BE2C (cell line): ENCODE data around the gene GOSR2.

Experiments
- DNase-seq: peaks from one replicate; pipeline ENCODE4 v3.0.0-alpha.2; 2020
- H3K27me3 ChIP-seq: fragments of 250-450 bp; sonication (Bioruptor Pico); 2 replicates; pipeline ENCODE4 v1.5.1; 2020; ENCODE audit warnings: mild to moderate bottlenecking
- H3K36me3 ChIP-seq: fragments of 250-450 bp; sonication (Bioruptor Pico); 2 replicates; pipeline ENCODE4 v1.5.1; 2020; ENCODE audit warnings: mild to moderate bottlenecking
- H3K4me1 ChIP-seq: fragments of 250-450 bp; sonication (Bioruptor Pico); 2 replicates; pipeline ENCODE4 v1.5.1; 2020
- H3K4me3 ChIP-seq: 2 replicates; pipeline ENCODE4 v1.5.1; 2011; ENCODE audit warnings: low read depth, low read length
- H3K9me3 ChIP-seq: fragments of 250-450 bp; sonication (Bioruptor Pico); 2 replicates; pipeline ENCODE4 v1.5.1; 2020
- TF ChIP-seq, protein P1 (sequence below): IDR thresholded peaks from 2 replicates; pipeline ENCODE4 v1.5.1; 2012; ENCODE audit warnings: mild to moderate bottlenecking, low read depth, low read length

Gene GOSR2

DNA sequence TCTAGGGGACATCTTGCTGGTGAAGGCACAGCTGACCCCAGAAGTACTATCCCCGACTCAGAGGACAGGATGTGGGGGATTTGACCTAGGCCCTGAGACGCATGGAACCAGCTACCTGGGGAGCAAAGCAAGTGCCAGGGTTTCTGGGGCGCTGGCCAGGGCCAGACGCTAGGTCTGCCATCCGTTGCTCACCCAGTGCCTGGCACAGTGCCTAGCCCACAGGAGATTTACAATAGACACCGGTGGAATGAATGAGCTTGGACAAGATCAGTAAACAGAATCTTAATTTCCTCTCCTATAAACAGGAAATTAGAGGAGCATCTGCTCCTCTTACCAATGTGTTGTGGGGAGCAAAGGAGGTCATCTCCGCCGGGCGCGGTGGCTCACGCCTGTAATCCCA is 51.1 kb downstream of the GOSR2 start:
- Histone ChIP-seq H3K4me3 (no peak overlapping the region), H3K27me3 (peaks cover 13% of the 10 kb centered on the region)
- no peak for DNase-seq

DNA sequence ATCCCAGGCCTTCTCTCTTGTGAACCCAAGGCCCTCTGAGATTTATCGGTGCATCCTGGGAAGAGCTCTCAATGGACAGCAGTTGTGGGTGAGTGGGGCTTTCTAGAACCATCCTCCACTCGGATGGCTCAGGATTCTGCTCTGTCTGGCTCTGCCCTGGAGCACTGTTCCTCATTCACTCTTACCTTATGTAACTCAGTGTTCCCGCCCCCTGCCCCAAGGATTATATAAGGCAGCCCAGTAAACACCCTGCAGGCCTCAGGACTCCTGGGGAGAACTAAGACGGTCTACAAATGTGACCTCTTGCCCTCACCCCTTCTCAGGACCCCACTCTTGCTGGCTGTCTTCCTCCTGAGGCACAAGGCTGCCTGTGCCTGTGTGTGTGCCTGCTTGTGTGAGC is 52.3 kb downstream of the GOSR2 start:
- Histone ChIP-seq H3K4me3 (no peak overlapping the region), H3K36me3 (no peaks in the 10 kb centered on the region), H3K4me1 (peaks cover 3% of the 10 kb centered on the region; the same call in 1 of the 2 replicates), H3K9me3 (no peaks in the 10 kb centered on the region), H3K27me3 (peaks cover 20% of the 10 kb centered on the region)
- DNase-seq, result no peak
- TF ChIP-seq, protein P1, sequence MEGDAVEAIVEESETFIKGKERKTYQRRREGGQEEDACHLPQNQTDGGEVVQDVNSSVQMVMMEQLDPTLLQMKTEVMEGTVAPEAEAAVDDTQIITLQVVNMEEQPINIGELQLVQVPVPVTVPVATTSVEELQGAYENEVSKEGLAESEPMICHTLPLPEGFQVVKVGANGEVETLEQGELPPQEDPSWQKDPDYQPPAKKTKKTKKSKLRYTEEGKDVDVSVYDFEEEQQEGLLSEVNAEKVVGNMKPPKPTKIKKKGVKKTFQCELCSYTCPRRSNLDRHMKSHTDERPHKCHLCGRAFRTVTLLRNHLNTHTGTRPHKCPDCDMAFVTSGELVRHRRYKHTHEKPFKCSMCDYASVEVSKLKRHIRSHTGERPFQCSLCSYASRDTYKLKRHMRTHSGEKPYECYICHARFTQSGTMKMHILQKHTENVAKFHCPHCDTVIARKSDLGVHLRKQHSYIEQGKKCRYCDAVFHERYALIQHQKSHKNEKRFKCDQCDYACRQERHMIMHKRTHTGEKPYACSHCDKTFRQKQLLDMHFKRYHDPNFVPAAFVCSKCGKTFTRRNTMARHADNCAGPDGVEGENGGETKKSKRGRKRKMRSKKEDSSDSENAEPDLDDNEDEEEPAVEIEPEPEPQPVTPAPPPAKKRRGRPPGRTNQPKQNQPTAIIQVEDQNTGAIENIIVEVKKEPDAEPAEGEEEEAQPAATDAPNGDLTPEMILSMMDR, result no peak

More for the DNA sequence above, 51.1 kb downstream of the GOSR2 start:
- Histone ChIP-seq H3K36me3 (no peaks in the 10 kb centered on the region), H3K4me1 (peaks cover 3% of the 10 kb centered on the region; the same call in 1 of the 2 replicates), H3K9me3 (no peaks in the 10 kb centered on the region)
- TF ChIP-seq, protein P1, result no peak

DNA sequence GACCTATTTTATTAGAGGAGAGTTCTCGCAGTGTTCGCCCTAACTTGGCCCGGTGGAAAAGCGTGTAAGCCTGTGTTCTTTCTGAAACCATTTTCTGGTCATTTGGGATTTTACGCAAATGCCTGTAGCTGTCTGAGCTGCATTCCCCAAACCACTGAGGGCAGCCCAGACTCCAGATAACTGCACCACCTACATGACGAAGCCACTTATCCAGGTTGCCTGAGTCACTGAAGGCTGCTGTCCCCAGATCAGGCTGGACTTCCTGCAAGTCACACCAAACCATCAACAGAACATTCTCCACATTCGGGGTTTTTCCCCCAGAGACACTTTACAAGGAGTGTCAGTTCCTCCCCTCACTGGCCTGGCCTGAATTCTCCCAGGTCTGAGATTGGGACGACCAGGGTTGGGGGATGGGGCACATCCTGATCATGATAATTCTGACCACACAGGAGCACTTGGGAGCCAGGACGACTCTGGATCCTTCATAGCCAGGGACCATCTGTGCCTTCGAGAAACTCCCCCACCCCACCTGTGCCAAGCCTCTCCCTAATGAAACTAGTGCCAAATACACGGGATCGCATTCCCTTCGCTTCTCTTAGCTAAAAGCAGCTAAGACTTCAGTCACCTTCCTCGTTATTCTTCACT is 53.8 kb downstream of the GOSR2 start:
- Histone ChIP-seq H3K9me3 (no peaks in the 10 kb centered on the region), H3K4me1 (peaks cover 3% of the 10 kb centered on the region; the same call in 1 of the 2 replicates), H3K27me3 (peaks cover 20% of the 10 kb centered on the region), H3K4me3 (no peak overlapping the region), H3K36me3 (no peaks in the 10 kb centered on the region)
- TF ChIP-seq, protein P1, result no peak
- no peak for DNase-seq

DNA sequence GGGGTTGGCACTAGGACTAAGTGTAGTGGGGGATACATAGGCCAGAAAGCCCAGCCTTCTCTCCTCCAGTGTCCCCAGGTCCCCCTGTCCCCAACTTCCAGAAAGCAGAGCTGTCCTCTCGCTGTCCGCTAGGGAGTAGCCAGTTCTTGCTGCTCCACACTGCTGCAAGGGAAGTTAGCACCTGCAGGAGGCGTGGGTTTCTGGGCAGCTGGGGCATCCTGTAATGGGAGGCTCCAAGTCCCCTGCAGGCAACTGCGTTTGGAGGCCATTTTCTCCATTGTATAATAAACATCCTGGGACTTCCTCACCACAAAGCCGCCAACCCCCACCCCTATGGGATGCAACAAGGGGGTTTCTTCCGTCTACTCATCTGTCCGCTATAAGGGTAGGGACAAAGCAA is 54.4 kb downstream of the GOSR2 start:
- H3K36me3 ChIP-seq, result no peaks in the 10 kb centered on the region
- H3K9me3 ChIP-seq, result no peaks in the 10 kb centered on the region
- DNase-seq, result peak; percentile 84
- peaks cover 3% of the 10 kb centered on the region; the same call in 1 of the 2 replicates for H3K4me1 ChIP-seq
- H3K27me3 ChIP-seq, result peaks cover 20% of the 10 kb centered on the region
- peak overlapping the region; percentile 61 for H3K4me3 ChIP-seq
- TF ChIP-seq, protein P1, result peak; percentile 74

DNA sequence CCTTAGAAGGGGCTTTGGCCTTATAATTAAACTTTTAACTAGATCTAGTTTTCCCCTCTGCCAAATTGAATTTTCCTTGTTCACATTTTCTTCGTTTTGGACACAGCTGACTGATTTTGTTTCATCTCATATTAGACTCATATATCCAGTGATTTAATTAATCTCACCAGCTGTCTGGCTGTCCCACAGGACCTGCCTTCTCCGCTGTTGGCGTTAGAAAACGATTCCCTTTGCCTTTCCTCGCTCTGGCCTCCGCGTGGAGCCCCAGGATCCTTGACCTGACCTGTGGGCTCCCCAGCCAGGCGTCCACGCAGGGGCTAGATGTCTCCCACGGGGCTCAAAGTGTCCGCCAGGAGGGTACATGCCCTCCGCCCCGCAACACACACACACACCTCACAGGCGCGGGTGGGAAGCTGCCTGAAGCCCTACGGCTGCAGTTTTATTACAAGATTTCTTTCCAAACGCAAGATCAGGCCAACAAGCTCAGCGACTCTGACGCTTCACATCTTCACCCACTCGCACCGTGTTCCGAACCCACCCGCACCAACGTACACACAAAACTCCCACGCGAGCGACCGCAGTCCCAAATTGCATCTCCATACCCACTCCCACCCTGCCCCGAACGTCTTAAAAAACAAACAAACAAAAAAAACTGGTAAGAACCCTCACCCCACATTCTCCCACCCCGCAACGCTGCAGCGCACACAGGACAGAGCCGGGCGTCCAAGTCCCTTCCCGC is 55.0 kb downstream of the GOSR2 start:
- DNase-seq, result no peak
- H3K4me1 ChIP-seq, result peaks cover 3% of the 10 kb centered on the region; the same call in 1 of the 2 replicates
- H3K9me3 ChIP-seq, result no peaks in the 10 kb centered on the region
- H3K27me3 ChIP-seq, result peaks cover 20% of the 10 kb centered on the region
- peak overlapping the region; percentile 61 for H3K4me3 ChIP-seq
- TF ChIP-seq, protein P1, result no peak
- no peaks in the 10 kb centered on the region for H3K36me3 ChIP-seq
